Kidney epithelial cell (primary cell): ENCODE measurements around the gene OBP2A. TPM values are rescaled to one million over a fixed set of nuclear protein-coding genes. Genes with fewer than 3 reads are reported as not detected.

Experiments used
- DNase-seq: peaks from one replicate; pipeline ENCODE4 v3.0.0-alpha.2; 2010; ENCODE audit warnings: low read depth
- H3K27me3 ChIP-seq: 2 replicates; pipeline ENCODE4 v1.6.0; 2011; ENCODE audit warnings: low read length; ENCODE audit not compliant: control insufficient read depth, insufficient read depth
- H3K36me3 ChIP-seq: 2 replicates; pipeline ENCODE4 v1.5.1; 2011; ENCODE audit warnings: low read length; ENCODE audit not compliant: control insufficient read depth, insufficient read depth
- H3K4me3 ChIP-seq: 2 replicates; pipeline ENCODE4 v1.5.1; 2011; ENCODE audit warnings: low read depth, mild to moderate bottlenecking, control low read depth, low read length
- total RNA-seq: library from RNA; depleted of rRNA; stranded (reverse); fragments of >200 nt; gene quantifications from 2 replicates; pipeline ENCODE4 v1.2.3, GENCODE V29; 2015
- TF ChIP-seq, protein P1 (sequence below): IDR thresholded peaks from 2 replicates; pipeline ENCODE4 v1.5.1; 2011; ENCODE audit warnings: mild to moderate bottlenecking, moderate library complexity, low read length, control low read depth, inconsistent platforms; ENCODE audit not compliant: insufficient read depth, poor library complexity, severe bottlenecking

The OBP2A gene
- total RNA-seq, 1 donor from 2014 or later, result not detected

DNA sequence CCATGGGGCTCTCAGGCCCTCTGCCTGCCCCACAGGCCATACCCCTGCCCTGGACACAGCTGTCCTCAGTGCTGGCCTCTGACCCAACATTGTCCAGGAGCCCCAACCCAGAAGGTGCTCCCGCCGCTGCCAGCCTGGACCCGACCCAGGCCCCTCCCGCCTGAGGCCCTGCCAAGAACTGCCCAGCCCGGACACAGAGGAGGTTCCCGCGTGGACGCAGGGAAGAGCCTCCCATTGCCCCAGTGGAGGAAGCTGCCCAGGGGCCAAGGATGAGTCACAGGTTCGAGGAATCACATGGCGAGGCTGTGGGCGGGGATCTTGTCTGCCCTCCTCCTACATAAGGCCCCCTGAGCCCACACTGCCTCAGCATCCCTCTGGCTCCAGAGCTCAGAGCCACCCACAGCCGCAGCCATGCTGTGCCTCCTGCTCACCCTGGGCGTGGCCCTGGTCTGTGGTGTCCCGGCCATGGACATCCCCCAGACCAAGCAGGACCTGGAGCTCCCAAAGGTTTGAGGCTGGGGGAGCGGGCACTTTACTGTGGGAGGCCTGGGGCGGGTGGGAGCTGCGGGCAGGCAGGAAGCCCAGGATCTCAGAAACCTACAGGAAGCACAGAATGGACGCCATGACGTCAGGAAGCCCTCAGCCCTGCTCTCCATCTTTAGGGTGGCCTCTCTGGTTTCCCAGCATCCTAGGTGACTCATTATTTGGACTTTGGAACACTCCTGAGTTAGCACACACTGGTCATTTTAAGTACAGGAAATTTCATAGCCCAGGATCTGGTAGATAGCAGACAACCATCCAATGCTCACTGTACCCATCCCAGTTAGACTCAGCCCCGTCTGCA, 15.7 kb downstream of the OBP2A start, which contains the start of gene PAEP:
PAEP (plus strand) TSS at position 366 of the 844 bp plus-strand sequence.
- no peak for DNase-seq
- Histone ChIP-seq H3K36me3 (no peaks in the 10 kb centered on the region), H3K4me3 (no peak within 1 kb of the TSS), H3K27me3 (no peaks in the 10 kb centered on the region)
- TF ChIP-seq, protein P1, sequence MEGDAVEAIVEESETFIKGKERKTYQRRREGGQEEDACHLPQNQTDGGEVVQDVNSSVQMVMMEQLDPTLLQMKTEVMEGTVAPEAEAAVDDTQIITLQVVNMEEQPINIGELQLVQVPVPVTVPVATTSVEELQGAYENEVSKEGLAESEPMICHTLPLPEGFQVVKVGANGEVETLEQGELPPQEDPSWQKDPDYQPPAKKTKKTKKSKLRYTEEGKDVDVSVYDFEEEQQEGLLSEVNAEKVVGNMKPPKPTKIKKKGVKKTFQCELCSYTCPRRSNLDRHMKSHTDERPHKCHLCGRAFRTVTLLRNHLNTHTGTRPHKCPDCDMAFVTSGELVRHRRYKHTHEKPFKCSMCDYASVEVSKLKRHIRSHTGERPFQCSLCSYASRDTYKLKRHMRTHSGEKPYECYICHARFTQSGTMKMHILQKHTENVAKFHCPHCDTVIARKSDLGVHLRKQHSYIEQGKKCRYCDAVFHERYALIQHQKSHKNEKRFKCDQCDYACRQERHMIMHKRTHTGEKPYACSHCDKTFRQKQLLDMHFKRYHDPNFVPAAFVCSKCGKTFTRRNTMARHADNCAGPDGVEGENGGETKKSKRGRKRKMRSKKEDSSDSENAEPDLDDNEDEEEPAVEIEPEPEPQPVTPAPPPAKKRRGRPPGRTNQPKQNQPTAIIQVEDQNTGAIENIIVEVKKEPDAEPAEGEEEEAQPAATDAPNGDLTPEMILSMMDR, result no peak

DNA sequence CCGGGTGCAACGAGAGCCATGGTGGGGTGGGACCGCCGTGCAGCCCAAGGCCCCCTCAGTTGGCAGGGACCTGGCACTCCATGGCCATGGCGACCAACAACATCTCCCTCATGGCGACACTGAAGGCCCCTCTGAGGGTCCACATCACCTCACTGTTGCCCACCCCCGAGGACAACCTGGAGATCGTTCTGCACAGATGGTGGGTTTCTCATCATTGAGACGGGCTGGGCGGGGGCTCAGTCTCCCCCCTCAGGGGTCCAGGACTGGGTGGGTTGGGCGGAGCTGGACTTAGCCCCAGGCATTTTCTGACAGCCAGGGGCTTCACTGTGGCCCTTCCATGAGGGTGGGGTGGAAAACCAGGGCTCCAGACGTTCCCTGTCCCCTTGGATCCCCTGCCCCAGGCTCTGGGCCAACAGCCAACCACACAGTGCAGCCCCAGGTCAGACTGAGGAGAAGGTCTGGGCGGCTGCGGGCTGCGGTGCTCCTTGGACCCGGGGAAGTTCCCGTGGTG, 16.4 kb downstream of the OBP2A start:
- no peaks in the 10 kb centered on the region for H3K36me3 ChIP-seq
- H3K27me3 ChIP-seq, result no peaks in the 10 kb centered on the region
- DNase-seq, result no peak
- TF ChIP-seq, protein P1, result no peak
- H3K4me3 ChIP-seq, result no peak overlapping the region

DNA sequence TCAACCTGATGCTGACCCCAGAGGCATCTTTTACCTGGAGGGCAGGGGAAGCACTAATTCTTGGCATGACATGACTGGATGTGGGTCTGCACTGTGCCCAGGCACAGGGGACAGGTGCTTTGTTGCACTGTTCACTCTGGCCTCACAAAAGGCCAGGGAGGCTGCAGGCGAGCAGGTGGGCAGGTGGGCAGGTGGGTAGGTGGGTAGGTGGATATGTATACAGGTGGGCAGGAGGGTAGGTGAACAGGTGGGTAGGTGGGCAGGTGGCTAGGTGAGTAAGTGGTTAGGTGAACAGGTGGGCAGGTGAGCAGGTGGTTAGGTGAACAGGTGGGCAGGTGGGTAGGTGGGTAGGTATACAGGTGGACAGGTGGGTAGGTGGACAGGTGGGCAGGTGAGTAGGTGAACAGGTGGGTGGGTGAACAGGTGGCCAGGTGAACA, 17.1 kb downstream of the OBP2A start:
- Histone ChIP-seq H3K4me3 (no peak overlapping the region), H3K36me3 (no peaks in the 10 kb centered on the region), H3K27me3 (no peaks in the 10 kb centered on the region)
- TF ChIP-seq, protein P1, result no peak
- DNase-seq, result no peak

DNA sequence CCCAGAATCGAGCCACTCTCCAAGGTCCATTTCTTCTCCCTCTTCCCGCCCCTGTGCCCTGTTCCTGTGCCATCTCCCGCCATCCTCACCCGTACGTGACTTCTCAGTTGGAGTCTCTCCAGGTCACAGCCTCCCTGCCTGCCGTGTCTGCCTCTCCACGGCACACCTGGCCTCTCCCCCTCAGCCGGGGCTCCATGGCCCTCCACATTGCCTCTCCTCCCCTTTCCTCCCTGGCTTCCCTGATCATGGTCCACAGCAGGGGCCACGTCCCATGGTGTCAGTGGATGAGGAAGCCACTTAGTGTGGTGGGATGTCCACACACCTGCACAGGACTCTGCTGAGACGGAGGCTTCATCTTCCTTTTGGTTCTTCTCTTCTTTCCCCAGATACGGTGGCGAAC, 17.9 kb downstream of the OBP2A start:
- TF ChIP-seq, protein P1, result no peak
- DNase-seq, result no peak
- Histone ChIP-seq H3K27me3 (no peaks in the 10 kb centered on the region), H3K36me3 (no peaks in the 10 kb centered on the region), H3K4me3 (no peak overlapping the region)

DNA sequence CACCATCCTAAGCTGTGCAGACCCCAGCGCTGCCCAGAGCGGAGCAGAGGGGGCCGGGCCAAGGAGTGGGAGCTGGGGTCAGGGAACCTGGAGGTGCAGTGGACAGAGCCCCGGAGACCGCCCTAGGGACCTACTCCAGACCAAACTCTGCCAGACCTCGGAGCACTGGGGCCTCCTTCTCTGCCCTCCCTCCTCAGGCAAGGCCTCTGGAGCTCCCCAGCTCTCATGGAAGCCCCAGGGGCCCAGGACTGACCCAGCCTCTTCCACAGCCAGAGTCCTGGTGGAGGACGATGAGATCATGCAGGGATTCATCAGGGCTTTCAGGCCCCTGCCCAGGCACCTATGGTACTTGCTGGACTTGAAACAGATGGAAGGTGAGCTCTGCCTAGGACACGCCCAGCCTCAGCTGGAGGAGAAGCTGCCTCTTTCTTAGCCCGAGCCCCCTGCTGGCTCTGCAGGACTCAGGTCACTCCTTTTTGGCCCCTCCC, 19.3 kb downstream of the OBP2A start:
- Histone ChIP-seq H3K36me3 (no peaks in the 10 kb centered on the region), H3K27me3 (no peaks in the 10 kb centered on the region), H3K4me3 (no peak overlapping the region)
- TF ChIP-seq, protein P1, result no peak
- no peak for DNase-seq

DNA sequence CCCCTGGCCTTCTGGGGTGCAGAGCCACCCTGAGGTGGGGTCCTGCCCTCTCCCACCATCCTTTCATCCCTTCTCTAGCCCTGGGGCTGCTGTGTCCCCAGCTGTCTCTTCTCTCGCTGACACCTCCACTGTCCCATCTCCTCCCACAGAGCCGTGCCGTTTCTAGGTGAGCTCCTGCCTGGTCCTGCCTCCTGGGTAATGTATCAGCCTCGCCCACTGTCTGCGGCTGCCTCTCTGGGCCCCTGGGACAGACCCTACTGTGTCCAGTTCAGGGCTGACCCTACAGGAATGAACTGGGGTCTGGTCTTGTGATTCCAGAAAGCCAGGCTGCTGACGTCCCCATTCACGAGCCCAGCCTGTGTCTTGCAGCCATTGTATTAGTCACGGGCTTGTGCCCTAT, 19.7 kb downstream of the OBP2A start:
- TF ChIP-seq, protein P1, result no peak
- H3K36me3 ChIP-seq, result no peaks in the 10 kb centered on the region
- no peak overlapping the region for H3K4me3 ChIP-seq
- no peak for DNase-seq
- no peaks in the 10 kb centered on the region for H3K27me3 ChIP-seq
